ENCODE results near the gene HSPB9.

HSPB9 gene, protein sequence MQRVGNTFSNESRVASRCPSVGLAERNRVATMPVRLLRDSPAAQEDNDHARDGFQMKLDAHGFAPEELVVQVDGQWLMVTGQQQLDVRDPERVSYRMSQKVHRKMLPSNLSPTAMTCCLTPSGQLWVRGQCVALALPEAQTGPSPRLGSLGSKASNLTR
- total RNA-seq = 0 to 0.10 (median 0) reads per million in 17 experiments

GRCh38 chr17:42122371-42123303 is at the start of gene HSPB9:
HSPB9 (plus strand) TSS chr17:42122804; CDS start chr17:42122851, 47 bp downstream.
- no peak for DNase-seq

DNA sequence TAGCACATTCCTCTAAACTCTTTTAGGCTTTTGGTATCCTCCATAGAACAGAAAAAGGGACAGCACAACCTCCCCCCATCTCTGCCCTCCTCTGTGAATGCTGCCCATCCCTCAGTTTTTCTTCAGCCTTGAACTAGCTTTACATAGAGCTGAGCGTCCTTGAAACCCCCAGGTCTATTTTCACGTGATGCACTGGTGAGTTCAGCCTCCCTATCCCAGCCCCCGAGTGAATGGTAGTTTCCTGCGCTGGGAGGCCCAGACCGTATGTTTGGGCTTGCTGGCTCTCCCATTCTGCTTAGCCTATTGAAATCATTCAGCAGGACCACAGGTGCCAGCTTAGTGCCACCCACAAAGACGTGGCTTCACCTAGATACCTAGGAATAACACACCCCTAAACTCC is 46.8 kb upstream of the HSPB9 start:
- DNase-seq = no peak

DNA sequence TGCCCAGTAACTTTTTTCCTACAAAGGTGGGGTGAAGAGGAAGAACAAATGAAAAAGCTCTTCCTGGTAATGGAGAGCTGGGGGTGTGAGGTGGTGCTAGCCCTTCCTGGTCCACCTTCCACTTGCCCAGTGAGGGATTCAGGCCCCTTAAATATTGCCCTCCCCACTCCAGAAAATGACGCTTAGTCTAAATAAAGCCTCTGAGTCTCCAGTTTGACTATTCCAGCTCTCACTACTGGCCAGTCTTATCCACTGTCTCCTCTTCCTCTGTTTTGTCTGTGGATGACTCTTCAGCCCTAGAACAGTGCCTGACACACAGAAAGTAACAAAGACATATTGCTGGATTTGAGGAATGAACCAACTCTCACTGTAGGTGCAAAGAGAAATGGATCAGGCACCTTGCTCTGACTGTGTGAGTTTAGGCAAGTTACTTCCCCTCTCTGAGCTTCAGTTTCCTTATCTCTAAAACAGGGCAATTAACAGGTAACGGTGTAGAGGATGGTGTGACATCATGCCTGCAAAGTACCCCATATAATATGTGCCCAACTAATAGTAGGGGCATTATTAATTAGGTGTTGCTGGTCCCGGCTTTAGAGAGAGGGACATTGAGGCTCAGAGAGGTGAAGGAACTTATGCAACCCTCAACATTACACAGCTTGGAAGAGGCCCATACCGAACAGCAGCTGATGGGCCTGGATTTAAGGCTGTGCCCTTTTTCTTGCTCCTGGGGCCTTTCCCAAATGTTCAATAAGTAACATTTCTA is 45.6 kb upstream of the HSPB9 start:
- DNase-seq = no peak

DNA sequence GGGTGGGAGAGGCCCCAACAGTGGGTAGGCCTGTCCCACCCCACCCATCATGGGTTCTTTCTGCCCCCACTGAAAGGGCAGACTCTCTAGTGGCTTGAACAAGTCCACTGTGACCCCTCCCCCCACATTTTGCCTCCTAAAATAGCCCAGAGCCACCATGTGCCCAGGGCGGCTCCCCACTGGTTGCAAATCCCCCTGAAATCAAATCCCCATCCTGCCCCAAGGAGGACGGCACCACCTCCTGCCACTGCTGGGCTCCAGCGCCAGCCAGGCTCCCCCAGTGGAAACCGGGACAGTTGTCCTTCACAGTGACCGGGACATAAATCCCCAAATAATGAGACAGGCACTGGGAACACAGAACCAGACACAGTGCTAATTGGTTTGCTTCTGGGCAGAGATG is 44.8 kb upstream of the HSPB9 start:
- DNase-seq = no peak

DNA sequence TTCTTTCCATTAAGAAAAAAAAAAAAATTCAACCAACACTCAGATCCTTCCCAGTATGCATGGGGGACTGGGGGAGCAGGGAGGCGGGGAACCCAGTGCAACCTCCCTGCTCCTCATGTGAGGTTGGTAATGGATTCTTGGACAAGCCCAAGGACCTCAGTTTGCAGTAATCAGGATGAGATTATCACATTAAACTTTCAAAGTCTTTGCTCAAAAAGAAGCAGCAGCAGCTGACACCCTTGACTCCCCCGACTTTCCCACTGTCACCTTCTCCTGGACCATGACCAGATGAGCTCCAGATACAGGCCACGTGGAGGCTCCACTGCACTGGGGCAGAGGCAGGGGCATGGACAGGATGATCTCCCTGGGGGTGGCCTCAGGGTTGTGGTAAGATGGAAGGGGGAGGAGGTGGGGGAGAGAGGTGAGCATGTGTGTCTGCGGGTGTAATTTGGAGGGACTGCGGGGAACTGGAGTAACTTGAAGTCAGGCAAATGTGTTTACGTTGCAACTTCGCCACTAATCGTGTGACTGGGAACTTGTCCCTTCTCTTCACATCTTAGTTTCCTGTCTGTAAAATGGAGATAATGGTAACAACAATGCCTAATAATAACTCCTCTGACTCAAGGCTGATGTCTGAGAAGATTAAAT is 44.1 kb upstream of the HSPB9 start:
- DNase-seq = no peak

GRCh38 chr17:42079541-42079940 is 43.1 kb upstream of the HSPB9 start:
- DNase-seq = no peak

- no peak for DNase-seq
Measured at GRCh38 chr17:42081516-42082129, 41.0 kb upstream of the HSPB9 start.

GRCh38 chr17:42087042-42087701 is 35.4 kb upstream of the HSPB9 start:
- no peak for DNase-seq

DNA sequence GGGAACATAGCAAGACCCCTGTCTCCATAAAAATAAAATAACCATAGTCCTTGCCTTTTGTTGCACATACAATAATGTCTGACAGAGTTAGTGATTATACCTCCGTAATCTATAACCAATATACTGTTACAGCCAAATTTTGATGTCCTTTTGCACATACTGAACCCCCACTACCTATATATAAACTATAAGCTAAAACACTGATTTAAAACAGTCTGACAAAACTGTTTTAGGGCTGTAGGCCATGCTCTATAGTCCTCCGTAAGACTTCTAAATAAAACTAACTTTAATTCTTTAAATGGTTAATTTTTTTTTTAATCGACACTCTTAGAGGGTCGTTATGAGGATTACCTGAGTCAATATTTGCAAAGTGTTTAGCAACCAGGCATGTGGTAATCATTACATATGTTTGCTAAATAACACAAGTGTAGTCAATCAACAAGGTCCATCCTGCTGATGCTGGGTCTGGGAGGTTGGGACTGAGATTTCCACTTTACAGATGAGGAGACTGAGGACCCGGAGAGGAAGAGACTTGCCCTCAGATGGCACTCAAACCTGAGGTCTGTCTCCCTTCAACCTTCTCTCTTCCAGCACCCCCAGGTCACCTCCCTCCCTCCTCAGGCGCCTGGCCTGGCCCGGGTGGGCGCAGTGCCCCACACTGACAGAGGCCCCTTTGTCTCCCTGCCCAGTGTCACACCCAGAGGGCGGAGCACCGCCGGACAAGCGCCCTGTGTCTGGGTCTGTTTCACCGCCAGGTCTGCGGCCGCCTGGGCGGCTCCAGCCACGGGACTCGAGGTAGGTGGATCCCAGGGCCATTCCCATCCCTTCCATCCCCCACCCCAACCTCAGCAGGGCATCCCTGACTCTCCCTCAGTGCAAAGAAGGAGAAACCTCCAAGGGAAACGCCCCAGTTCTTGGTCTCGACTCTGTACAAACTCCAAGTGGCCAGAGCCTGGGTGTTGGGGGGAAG is 34.6 kb upstream of the HSPB9 start:
- no peak for DNase-seq

GRCh38 chr17:42088736-42089135 is 33.9 kb upstream of the HSPB9 start:
- DNase-seq = no peak

DNA sequence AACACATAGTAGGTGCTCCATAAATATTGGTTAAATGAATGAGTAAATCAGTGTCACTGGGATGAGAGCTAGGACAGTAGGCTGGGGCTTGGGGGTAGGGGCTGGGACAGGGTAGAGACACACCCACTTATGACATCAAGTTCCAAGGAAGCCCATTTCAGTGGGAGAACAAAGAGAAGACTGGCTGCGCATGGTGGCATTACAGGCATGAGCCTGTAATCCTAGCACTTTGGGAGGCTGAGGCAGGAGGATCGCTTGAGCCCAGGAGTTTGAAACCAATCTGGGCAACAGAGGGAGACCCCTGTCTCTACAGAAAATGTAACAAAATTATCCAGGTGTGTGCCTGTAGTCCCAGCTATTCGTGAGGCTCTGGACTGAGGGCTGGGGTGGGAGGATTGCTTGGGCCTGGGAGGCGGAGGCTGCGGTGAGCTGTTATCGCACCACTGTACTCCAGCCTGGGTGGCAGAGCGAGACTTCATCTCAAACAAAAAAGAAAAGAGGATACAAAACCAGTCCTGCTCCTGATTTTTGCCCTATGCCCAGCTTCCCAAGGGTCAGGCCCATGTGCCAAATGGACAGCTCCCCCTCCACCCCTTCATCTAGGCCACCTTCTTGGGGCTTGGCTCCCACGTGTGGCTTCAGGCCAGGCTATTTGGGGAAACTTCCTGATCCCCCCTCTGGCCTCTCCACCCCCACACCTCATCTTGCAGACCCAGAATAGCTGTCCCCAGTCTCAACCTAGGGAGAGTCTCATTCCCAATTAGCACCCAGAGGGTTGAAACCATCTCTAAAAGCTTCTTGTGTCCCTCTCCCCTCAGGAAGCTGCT is 31.4 kb upstream of the HSPB9 start:
- DNase-seq = no peak

GRCh38 chr17:42092939-42093338 is 29.7 kb upstream of the HSPB9 start:
- DNase-seq = no peak

- DNase-seq = no peak
Measured at GRCh38 chr17:42094375-42095069, 28.1 kb upstream of the HSPB9 start.

- DNase-seq = no peak
Measured at GRCh38 chr17:42096360-42097111, 26.1 kb upstream of the HSPB9 start.

DNA sequence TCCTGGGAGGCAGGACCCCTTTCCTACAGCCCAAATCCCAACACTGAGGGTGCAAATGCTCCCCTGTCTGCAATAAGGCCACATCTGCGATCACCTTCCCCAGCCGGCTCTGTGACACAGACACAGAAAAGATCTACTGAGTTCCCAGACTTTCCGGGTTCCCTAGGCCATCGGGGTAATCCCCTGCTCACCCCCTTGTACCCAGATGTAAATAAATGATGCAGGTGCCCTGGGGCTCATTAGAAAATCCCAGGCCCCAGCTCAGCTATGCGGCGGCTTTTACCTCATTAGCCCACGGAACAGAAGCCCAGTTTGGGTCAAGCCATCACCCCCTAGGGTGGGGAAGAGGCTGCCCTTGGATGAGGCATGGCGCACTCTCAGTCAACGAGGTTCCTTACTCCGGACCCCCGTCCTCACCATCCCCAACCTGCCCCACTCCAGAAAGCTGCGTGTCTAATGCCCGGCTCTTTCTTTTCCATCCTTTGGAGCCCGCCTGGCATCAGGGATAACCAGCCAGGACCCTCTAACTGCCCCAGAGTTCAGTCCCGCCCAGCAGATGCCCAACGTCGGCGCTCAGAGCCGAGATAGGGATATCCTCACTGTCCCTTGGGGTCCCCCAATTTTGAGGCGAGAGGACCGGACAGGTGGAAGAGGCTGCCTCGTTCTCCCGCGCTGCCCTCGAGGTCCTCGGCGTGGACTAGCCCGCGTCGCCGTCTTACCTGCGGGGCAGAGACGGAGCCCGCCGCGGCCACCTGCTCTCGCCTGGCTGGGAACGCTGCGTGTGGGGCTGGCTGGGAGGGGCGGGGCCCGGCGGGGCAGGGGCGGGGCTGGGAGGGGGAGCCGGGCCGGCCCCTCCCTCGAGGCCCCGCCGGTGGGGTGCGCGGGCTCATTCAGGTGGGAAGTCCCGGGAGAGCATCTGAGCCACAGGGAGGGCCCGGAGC is 24.6 kb upstream of the HSPB9 start, which contains the start of gene ZNF385C:
Gene ZNF385C (minus strand): TSS at position 783 of the 941 bp plus-strand sequence. CDS start 35,417 bp downstream, outside the sequence.
- peak in 1 of 4 experiments; percentile 15 for DNase-seq

DNA sequence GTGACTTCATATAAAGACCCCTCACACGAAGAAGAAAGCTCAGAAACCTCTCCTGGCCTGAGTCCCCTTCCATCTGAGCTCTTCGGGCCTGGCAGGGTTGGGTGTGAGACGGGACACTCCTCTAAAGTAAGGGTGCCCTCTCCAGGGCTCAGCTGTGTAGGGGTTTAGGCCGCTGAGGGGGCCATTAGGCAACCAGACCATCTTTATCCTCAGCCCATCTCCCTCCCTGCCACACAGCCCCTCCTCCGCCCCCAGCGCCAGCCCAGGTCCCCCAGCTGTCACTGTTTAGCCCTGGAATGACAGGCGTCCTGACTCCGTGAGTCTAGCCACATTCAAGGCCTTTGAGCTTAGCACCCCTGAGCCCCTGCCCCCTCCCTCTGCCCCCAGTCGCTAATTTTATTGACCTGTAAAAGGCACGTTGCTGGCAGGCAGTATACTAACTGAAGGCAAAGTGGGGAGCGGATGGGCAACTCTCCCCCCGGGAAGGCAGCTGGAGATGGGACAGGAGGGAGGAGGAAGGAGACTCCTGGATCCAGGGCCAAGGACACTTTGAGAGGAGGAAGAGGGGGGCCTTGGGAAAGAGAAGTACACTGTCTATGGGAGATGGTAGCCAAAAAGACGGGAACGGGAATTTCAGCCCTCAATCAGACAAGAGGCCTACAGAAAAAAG is 23.7 kb upstream of the HSPB9 start:
- no peak for DNase-seq

All from suppressor macrophage (primary cell).